ENCODE data around the gene SFMBT2.
A peak's percentile ranks its signal among the peaks of the same experiment; 100 is the strongest.
"Not testable (repeated sequence)": the region's sequence is repeated elsewhere in the genome, so short reads cannot be mapped to it uniquely, and the experiment has no call there.

The SFMBT2 gene

DNA sequence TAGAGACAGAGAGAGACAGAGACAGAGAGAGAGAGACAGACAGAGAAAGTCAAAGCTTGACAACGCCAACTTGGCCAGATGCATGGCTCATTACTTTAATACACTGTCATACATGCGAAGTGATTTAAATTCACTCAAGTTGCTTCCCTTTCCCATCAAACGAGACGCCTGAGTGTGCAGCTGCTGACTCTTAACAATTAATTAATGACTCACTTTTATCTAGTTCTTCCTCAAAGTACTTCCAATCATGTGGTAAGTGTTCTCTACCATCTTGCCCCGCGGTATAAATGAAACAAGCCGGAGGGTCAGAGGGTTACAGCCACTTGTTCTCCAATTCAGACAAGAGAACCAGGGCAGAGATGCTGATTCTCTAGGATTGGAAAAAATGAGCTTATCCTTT is 90.8 kb downstream of the SFMBT2 start:
- no peak for DNase-seq (ENCODE audit: low spot score)

DNA sequence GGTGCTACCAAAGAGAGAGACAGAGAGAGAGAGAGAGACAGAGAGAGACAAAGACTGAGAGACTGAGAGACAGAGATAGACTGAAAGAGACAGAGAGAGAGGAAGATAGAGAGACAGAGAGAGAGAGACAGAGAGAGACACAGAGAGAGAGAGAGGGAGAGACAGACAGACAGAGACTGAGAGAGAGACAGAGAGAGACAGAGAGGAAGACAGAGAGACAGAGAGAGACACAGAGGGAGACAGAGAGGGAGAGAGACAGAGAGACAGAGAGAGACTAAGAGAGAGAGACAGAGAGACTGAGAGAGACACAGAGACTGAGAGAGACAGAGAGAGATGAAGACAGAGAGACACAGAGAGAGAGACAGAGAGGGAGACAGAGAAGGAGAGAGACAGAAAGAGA is 91.2 kb downstream of the SFMBT2 start:
- DNase-seq (ENCODE audit: low spot score): no peak

DNA sequence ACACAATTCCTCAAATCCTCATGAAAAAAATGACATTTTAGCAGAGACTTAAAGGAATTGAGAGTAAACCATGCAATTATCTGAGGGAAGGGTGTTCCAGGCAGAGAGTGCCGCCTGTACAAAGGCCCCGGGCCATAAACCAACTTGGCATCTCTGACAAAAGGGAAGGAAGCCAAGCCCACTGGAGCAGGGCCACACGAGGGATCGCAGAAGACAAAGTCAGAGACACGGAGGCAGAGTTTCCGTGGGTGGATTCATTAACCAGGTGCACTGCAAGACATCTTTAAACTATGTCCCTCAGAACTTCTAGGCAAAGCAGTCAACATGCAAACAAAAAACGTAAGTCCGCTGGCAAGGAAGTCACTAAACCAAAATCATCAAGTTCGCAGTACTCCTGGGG is 92.0 kb downstream of the SFMBT2 start:
- DNase-seq (ENCODE audit: low spot score): no peak

DNA sequence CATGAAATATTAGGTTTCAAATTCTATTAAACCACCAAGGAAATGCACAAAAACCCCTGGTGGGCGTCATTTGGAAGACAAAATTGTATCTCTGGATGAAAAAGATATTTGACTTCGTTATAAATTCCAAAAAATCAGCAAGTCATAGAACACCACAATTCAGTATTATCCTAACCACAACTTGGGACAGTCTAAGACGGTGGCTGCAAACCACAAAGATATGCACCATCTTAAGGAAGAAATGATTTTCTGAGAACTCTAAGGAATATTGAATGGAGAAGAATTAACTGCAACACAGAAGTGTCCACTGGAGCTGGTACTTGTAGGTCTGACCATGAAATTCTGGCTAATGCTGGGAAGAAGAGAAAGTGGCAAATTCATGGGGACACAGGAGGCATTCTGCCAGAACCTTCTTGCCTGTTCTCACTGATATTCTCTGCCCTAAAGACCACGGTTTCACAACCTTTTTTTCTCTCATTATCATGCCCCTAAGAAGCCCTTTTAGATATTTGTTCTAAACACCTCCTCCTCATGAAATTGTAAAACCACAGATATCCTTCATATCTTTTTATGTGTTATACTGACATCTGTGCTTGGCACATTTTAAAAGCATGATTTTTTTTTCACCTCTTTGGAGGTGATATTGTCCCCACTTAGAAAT is 92.9 kb downstream of the SFMBT2 start:
- DNase-seq (ENCODE audit: low spot score): no peak

DNA sequence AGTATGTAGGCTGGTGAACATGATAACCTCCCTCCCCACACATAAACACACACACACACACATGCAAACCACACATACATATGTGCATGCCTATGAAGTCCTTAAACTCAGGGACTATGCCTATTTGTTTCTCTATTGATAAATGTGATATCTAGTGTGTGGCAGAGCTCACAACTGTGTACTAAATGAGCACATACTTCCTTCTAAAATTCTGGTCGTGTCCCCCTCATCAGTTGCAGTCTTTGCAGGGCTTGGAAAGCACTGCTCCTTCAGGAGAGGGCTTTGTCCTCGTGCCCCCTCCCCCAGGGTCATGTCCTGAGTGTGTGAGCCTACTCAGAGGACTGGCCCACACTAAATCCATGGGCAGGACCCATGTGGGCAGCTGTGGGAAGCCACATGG is 94.0 kb downstream of the SFMBT2 start:
- no peak for DNase-seq (ENCODE audit: low spot score)

DNA sequence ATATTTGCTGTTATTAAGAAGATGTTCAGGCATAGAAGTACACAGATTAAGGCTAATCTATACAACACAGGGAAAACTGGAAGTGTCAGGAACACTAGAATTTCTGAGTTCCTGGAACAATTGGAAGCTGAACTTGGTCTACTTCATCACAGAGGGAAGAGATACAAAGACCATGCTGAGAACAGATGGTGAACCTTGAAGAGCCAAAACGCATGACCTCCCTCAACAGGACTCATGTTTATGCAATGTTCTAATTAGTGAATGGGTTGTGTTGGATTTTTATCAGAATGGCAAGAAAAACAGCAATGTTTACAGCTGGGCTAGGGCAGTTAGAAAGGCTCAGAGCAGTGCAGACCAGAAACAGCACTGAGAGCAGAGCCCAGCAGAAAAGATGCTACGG is 94.9 kb downstream of the SFMBT2 start:
- DNase-seq (ENCODE audit: low spot score): no peak

DNA sequence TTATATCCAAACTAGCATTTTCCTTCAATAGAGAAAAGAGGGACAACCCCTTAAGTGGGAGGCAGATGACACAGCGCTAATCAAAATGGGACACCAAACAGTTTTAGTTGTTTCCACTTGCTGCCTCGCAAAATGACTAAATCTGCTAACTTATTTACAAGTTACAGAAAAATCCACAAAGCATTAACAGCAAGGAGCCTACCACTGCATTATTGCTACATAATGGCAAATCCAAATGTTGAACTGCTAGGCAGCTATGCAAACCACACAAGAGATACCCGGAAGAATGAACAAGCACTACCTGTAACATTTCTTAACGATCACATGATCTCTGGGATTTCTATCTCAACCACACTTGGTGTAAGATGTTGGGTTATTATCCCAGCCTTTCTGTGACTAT is 96.7 kb downstream of the SFMBT2 start:
- DNase-seq (ENCODE audit: low spot score): no peak

DNA sequence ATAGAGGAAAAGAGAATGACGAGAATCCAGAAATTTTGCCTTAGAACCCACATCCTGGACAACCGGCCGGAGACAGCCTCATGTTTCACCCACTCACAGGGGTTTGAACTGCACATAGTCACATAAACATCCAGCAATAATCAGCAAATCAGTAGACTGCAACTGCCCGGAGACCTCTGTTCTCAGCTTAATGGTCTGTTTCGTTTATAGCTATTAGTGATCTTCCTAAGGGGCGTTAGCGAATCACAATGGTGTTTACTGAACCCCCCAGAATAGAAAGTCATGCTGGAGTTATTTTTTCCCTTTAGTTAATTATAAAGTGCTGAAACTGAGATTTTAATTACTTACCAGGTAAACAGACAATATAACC is 98.4 kb downstream of the SFMBT2 start:
- no peak for DNase-seq (ENCODE audit: low spot score)

DNA sequence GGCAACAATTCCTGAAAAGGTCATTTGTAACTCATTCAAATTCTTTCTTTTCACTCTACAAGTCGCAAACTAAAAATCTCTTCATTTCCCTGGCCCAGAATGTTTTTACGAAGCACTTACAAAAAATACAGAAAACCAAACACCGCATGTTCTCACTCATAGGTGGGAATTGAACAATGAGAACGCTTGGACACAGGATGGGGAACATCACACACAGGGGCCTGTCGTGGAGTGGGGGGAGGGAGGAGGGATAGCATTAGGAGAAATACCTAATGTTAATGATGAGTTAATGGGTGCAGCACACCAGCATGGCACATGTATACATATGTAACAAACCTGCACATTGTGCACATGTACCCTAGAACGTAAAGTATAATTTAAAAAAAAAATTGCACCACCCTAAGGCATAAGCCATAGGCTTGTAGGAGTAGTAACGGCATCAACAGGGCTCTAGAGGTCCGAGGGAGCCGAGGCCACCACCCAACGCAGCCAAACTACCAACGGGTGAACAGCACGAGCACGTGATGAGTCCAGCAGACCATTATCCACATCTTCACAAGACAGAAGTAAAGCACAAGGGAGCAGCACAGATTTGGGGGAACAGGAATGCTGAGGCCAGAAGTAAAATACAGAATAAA is 98.9 kb downstream of the SFMBT2 start:
- not testable (repeated sequence) for DNase-seq (ENCODE audit: low spot score)

DNA sequence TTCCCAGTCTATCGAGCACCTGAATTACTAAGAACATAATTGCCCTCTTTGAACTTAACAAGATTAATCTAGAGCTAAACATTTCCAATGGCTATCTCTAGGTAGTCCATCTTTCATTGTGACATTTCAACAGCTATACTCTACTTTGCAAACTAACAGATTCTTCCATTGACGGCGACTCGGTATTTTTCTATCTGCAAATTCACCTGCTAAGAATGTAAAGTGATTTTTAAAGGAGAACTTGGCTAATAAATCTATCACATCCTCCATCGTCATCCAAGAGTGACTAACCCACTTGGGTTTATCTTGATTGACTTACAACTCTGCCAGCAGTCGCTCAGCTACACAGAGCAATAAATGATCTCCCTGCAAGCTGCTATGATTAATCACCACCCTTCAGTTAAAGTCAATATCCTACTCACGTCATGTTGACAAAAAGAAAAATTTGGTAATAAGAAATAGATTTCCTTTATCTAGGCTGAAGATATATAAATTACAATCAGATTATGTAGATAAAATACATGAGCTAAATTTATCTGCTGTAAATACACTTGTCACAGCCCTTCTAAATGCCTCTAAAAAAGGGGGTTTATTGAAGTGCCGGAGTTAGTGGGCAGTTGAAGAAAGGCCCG is 99.5 kb downstream of the SFMBT2 start:
- DNase-seq (ENCODE audit: low spot score): peak; percentile 58

DNA sequence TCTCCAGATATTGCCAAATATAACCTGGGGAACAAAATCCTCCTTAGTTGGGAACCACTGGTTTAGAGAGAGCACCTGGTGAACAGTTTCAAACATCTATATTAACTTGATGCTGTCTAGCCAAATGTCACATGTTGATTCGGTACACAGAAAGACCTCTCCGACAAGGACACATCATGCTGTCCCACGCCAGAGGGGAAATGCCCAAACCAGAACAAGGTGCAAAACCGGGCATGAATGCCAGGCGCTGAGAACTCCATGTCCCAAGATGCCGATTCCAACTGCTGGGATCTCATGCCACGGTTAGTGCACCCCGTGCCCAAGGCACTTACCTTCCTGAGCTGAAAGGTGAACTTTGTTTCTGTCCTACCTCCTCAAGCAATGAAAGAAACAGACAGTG is 100.8 kb downstream of the SFMBT2 start:
- DNase-seq (ENCODE audit: low spot score): no peak

DNA sequence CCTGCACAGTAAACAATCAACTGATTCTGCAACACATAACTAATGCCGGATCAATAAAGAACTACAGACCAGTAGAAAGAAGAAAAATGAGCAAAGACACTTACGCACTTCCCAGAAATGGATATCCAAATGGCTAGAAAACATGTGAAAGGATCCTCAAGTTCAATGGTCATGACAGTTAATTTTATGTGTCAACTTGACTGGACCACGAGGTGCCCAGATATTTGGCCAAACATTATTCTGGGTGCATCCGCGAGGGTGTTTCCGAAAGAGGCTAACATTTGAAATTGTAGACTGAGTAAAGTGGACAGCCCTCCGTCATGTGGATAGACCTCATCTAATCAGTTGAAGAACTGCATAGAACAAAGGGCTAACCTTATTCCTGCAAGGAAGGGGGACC is 102.0 kb downstream of the SFMBT2 start:
- DNase-seq (ENCODE audit: low spot score): no peak

DNA sequence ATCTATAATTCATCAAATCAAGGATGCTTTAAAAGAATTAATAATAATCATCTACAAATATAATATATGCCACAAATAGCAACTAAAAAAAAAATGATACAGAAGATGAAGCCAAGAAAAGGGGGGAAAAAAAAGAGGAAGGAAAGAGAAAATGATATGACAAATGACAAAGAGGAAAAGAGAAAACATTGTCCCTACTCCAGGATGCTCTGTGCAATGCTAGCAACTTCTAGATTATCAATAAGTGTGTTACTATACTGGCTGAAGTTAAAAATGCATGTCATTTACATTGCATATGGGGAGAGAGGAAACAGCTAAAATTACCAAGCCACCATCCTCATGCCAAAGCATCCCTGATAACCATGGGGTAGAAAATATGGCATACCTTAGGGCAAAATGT is 104.2 kb downstream of the SFMBT2 start:
- DNase-seq (ENCODE audit: low spot score): no peak

DNA sequence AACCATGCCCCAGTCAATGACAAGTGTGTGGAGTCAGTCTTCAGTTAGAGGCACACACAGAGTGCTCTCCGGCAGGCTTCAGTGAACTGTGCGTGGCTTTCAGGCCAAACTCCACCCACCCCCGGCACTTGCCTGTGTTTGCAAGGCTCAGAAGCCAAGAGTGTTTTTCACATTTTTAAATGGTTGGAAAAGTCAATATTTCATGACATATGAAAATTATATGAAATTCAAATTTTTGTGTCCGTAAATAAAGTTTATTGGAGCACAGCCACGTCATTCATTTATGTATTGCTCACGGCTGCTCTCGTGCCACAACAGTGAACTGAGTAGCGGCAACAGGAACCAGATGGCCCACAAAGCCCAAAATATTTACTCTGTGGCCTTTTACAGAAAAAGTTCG is 104.7 kb downstream of the SFMBT2 start:
- DNase-seq (ENCODE audit: low spot score): no peak

DNA sequence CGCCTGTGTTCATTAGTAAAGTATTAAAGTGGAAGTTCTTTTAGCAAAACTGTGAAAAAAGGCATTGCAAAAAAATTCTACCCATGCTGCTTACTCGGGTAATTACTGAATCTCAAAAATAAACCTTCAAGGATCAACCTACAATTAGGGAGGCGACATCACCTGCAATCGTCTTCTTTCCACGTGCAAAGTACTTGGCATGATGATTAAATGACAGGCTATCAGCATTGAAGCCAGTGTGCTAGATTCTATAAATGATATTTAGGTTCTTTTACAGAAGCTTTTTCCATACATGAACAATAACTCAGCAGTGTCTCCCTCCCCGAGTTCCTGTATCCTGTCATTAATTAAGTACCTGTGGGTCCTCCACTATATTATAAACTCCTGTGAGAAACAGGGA is 105.8 kb downstream of the SFMBT2 start:
- DNase-seq (ENCODE audit: low spot score): no peak

DNA sequence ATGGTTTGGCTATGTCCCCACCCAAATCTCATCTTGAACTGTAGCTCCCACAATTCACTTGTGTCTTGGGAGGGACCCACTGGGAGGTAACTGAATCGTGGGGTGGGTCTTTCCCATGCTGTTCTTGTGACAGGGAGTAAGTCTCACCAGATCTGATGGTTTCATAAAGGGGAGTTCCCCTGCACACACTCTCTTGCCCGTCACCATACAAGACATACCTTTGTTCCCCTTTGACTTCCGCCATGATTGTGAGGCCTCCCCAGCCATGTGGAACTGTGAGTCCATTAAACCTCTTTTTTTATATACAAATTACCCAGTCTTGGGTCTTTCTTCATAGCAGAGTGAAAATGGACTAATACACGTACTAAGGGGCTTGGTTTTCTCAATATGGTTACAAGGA is 106.7 kb downstream of the SFMBT2 start:
- no peak for DNase-seq (ENCODE audit: low spot score)

DNA sequence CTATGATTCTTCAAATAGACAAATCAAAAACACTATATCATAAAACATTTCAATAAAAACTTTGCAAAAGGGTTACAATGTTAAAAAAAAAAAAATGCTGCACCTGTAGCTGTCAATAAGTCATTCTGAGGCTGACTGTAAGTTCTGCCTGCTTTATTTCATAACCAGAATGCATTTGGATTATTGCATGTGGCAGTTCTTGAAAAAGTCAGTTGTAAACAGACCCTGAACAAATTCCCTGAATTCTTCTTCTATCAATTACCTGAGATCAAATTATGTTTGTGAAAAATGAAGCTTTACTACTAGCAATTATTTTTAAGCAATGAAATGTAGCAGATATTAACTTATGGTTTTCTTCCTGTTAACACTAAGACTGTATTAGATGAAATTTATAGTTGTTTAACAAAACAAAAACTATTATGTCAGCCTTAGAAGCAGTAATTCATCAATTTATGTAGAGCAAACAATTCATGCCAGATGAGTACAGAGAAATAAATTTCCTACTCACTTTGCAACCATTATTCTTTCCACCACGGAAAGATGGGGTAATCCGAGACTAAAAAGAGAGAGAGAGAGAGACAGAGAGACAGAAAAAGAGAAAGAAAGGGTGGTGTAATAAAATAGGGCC is 107.8 kb downstream of the SFMBT2 start:
- no peak for DNase-seq (ENCODE audit: low spot score)

DNA sequence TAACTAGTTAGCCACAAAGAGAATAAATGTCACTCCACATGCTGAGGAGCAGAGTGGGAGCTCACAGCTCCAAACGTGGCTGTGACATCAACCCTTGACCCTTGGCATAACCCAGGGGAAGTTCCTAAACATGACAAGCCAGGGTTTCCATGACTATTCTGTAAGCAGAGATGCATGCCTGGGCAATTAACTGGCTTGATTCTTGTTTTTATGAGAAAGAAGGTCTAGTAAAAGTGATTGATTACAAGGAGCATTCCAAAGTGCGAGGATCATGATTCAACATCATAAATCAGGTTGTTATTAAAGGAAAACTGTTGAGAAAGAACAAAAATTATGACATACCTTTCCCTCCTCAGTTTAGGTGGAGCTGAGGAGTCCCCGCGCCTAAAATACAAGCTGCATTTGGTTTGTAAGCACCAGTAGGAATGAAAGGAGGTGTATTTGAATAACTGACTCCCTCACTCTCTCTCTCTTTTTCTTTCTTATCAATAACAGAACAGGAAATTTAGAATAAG is 108.4 kb downstream of the SFMBT2 start:
- DNase-seq (ENCODE audit: low spot score): no peak

DNA sequence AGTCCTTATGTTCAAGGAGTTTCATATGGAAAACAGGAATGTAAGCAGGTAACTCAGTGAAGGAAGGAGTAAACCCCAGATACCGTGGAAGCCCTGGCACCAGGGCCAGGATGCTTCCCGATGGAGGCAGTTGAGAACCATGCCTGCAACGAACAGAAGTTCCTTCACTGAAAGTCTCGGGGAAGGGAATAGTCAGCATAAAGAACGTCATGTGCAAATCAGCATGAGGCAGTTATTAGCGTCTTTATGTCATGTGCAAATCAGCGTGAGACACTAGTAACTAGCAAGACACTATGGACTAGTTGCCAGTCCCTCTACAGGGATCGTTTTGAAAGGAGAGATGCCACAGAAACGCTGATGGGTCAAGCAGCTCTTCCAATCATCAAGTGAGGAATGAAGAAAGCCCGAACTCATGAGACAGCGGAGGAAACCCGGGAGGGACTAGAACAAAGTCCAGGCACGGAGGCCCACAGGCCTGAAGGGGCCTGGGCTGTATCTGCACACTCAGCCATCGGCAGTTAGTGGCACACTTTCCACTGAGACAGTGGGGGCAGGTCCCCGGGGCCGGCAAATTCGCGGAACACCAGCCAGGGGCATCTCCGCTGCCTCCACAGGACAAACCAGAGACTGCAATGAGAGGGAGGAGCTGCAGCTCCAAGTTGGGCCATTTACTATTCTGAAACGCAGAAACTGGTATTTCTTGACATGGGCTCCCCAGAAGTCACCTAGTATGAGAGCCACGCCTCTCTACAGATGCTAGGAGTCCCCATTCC is 109.6 kb downstream of the SFMBT2 start:
- DNase-seq (ENCODE audit: low spot score): no peak

DNA sequence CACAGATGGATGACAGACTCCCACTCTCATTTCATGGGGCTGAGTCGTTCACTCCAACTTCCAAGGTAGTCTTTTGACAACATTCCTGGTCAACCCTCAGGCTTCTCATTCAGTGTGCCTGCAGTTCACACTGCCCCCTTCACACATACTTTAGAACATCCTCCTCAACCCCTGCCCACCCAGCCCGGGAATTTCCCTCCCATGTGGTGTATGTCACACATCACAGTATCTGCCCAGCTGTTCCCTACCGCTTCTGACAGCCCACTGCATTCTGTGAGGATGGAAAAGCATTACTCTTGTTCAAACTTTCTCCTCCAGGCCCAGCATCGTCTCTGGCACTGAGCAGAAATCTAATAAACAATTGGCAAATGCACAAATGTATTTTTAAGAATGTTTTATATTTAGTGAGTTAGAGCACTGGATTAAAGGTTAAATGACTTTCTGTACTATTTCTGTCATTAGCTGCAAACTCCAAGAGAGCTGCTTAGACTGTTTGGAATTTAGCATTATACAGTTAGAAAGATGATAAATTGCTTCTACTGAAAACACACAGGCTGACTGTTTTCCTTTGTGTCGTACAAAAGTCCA is 110.4 kb downstream of the SFMBT2 start:
- no peak for DNase-seq (ENCODE audit: low spot score)

DNA sequence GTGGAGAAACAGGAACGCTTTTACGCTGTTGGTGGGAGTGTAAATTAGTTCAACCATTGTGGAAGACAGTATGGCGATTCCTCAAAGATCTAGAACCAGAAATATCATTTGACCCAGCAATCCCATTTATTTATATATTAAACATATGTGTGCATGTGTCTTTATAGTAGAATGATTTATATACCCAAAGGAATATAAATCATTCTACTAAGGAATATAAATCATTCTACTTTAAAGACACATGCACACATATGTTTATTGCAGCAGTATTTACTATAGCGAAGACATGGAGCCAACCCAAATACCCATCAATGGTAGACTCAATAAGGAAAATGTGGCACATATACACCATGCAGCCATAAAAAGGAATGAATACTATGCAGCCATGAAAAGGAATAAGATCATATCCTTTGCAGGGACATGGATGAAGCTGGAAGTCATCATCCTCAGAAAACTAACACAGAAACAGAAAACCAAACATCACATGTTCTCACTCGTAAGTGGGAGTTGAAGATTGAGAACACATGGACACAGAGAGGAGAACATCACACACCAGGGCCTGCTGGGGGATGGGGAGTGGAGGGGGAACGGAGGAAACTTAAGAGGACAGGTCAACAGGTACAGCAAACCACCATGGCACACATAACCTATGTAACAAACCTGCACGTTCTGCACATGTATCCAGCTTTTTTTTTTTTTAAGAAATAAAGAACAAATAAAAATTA is 111.1 kb downstream of the SFMBT2 start:
- DNase-seq (ENCODE audit: low spot score): not testable (repeated sequence)

Measured in RKO (cell line).